OCI-LY7 (cell line): ENCODE measurements around the gene MPC1. TPM values are rescaled to one million over a fixed set of nuclear protein-coding genes. Genes with fewer than 3 reads are reported as not detected.
"Not testable (repeated sequence)": the region's sequence is repeated elsewhere in the genome, so short reads cannot be mapped to it uniquely, and the experiment has no call there.

Experiments
- BruUV-seq: library from RNA; stranded (reverse); fragments of 400-500 nt; replicated peaks from 2 replicates; lab custom pipeline; 2021; lab: Mats Ljungman, UMichigan
- CTCF ChIA-PET: fragments of 300-600 bp; sonication (Branson Sonifier 250); formaldehyde crosslinking; loops from one replicate; lab custom pipeline; 2022; ENCODE audit warnings: antibody characterized with exemption; ENCODE audit not compliant: unreplicated experiment; lab: Charles Lee
- POLR2A ChIA-PET: fragments of 300-600 bp; sonication (Branson Sonifier 250); formaldehyde crosslinking; loops from one replicate; lab custom pipeline; 2022; ENCODE audit warnings: antibody characterized with exemption; lab: Charles Lee
- DNase-seq: peaks from one replicate; pipeline ENCODE4 v3.0.0-alpha.2; 2015; ENCODE audit warnings: low spot score
- H2AFZ ChIP-seq: fragments of 200-600 bp; sonication (generic), shearing (Covaris generic); 2 replicates; pipeline ENCODE4 v1.6.1; 2014; ENCODE audit warnings: mild to moderate bottlenecking, antibody characterized with exemption, low read length, moderate library complexity
- H3K27ac ChIP-seq: fragments of 200-600 bp; sonication (generic); 2 replicates; pipeline ENCODE4 v1.5.1; 2014; ENCODE audit warnings: mixed run types, low read depth, mild to moderate bottlenecking, moderate library complexity, low read length, inconsistent platforms; ENCODE audit not compliant: poor library complexity, severe bottlenecking
- H3K36me3 ChIP-seq: fragments of 200-600 bp; sonication (generic); 2 replicates; pipeline ENCODE4 v1.6.1; 2014; ENCODE audit warnings: mild to moderate bottlenecking, antibody characterized with exemption, low read length, moderate library complexity, mixed read lengths; ENCODE audit not compliant: insufficient read depth
- H3K4me1 ChIP-seq: fragments of 200-600 bp; sonication (generic); 2 replicates; pipeline ENCODE4 v1.5.1; 2014; ENCODE audit warnings: mild to moderate bottlenecking, low read length; ENCODE audit not compliant: insufficient read depth, poor library complexity, severe bottlenecking
- H3K4me2 ChIP-seq: fragments of 200-600 bp; sonication (generic); 2 replicates; pipeline ENCODE4 v1.6.1; 2014; ENCODE audit warnings: mild to moderate bottlenecking, low read length
- H3K4me3 ChIP-seq: fragments of 200-600 bp; sonication (generic); 2 replicates; pipeline ENCODE4 v1.5.1; 2014; ENCODE audit warnings: mild to moderate bottlenecking, low read depth, low read length; ENCODE audit not compliant: poor library complexity, severe bottlenecking
- H3K79me2 ChIP-seq: fragments of 200-600 bp; sonication (generic); 2 replicates; pipeline ENCODE4 v1.6.1; 2016; ENCODE audit warnings: low read depth, mild to moderate bottlenecking, low read length, moderate library complexity, mixed read lengths; ENCODE audit not compliant: insufficient read depth
- H3K9me2 ChIP-seq: fragments of 200-600 bp; sonication (generic); 2 replicates; pipeline ENCODE4 v1.6.1; 2016; ENCODE audit warnings: mild to moderate bottlenecking, low read length, mixed read lengths; ENCODE audit not compliant: insufficient read depth
- H3K9me3 ChIP-seq: fragments of 200-600 bp; sonication (generic); 2 replicates; pipeline ENCODE4 v1.6.1; 2014; ENCODE audit warnings: mild to moderate bottlenecking, mixed run types, low read length, mixed read lengths
- H4K20me1 ChIP-seq: fragments of 200-600 bp; sonication (generic); 2 replicates; pipeline ENCODE4 v1.6.1; 2014; ENCODE audit warnings: mild to moderate bottlenecking, antibody characterized with exemption, low read length, moderate library complexity, mixed read lengths; ENCODE audit not compliant: insufficient read depth
- EZH2phosphoT487 ChIP-seq: fragments of 200-600 bp; sonication (generic); IDR thresholded peaks from 2 replicates; pipeline ENCODE4 v1.6.1; 2018; ENCODE audit warnings: low read depth, borderline replicate concordance, mild to moderate bottlenecking, mixed run types, antibody characterized with exemption, low read length, moderate library complexity, mixed read lengths
- intact Hi-C: fragments of 100-400 bp; cut with micrococcal nuclease; formaldehyde crosslinking; loops from one replicate; pipeline ENCODE4 v1.10.0; 2022; ENCODE audit not compliant: unreplicated experiment
- total RNA-seq, 2 experiments: library from RNA; depleted of rRNA in 1 of 2; stranded (reverse); fragments of >200 nt in 1 of 2; shearing (Covaris generic) in 1 of 2; gene quantifications; 2 replicates each; pipeline ENCODE4 v1.2.3, GENCODE V29; 2014 to 2022
- TF ChIP-seq, protein P1 (sequence below): fragments of 200-600 bp; sonication (generic); conservative IDR thresholded peaks from 2 replicates; pipeline ENCODE4 v1.5.1; 2014; ENCODE audit warnings: mild to moderate bottlenecking, antibody characterized with exemption, low read length, moderate library complexity, mixed read lengths

Gene MPC1
- total RNA-seq, 2 experiments from 2014 or later = 36.1 to 38.1 TPM

DNA sequence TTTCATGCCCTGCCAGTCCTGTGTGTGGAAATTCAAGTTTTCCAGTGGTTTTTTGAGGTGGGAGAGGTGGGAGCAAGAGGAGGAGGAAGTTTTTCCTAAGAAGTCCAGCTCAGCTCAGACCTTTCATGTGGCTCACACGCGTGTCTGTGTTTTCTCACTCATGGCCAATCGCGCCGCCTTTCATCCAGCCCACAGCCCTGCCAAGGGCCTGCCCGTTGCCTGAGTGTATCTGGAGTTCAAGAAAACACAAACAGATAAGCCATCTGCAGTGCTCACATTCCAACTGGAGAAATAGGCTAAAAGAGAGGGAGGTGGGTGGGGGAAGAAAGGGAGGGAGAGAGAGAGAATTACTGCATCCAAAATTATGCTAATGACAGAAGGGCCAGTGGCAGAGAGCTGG, 12.6 kb upstream of the MPC1 start:
- intact Hi-C loops = no loop called here
- no peaks in the 10 kb centered on the region for H3K36me3 ChIP-seq
- TF ChIP-seq, protein P1, sequence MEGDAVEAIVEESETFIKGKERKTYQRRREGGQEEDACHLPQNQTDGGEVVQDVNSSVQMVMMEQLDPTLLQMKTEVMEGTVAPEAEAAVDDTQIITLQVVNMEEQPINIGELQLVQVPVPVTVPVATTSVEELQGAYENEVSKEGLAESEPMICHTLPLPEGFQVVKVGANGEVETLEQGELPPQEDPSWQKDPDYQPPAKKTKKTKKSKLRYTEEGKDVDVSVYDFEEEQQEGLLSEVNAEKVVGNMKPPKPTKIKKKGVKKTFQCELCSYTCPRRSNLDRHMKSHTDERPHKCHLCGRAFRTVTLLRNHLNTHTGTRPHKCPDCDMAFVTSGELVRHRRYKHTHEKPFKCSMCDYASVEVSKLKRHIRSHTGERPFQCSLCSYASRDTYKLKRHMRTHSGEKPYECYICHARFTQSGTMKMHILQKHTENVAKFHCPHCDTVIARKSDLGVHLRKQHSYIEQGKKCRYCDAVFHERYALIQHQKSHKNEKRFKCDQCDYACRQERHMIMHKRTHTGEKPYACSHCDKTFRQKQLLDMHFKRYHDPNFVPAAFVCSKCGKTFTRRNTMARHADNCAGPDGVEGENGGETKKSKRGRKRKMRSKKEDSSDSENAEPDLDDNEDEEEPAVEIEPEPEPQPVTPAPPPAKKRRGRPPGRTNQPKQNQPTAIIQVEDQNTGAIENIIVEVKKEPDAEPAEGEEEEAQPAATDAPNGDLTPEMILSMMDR = no peak
- no peak for TF ChIP-seq EZH2phosphoT487

DNA sequence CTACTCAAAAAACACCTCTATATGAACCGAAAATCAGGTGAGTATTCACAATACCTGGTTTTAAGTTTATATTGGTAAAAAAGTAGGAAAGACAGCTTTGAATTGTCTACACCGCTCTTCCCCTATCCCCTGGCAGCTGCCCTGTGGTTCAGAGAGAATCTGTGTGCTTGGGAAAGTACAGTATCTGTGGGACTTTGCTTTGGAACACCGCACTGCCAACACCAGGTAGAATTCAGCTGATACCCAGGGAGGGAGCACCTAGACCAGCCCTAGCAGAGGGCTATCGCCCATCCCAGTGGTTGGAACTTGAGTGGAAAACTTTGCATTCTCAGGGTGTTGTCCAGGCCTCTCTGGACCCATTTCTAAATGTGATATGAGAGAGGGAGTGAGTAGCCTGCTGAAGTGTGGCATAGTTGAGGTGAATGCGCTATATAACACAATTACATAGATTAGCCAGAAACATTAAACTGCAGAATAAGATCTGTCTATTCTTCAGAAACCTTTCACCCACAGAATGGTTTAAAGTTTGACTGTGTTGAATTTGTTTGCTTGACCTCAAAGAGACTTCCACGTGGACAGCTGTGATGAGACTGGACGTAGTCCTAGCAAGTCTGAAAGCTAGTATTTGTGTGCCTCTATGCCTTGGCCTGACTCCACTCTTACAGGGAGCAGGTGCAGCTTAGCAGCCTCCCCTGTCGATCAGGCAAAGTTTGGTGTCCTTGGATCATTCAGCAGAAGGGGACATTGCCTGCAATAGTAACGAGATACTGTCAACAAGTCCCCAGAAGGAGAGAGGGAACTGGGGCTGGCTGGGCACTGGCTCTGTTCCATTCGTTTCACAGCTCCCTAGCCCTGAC, 11.5 kb upstream of the MPC1 start:
- Histone ChIP-seq H4K20me1 (no peaks in the 10 kb centered on the region), H3K27ac (no peak overlapping the region), H3K4me2 (no peak overlapping the region), H3K9me3 (no peaks in the 10 kb centered on the region), H3K79me2 (no peaks in the 10 kb centered on the region), H3K36me3 (no peaks in the 10 kb centered on the region), H2AFZ (no peak overlapping the region), H3K4me1 (peaks cover 4% of the 10 kb centered on the region), H3K4me3 (no peak overlapping the region), H3K9me2 (no peaks in the 10 kb centered on the region)
- ChIA-PET CTCF (no interaction called here), POLR2A (interaction anchor here (0.8 kb wide), 1 partner anchor 1100 kb away, joined by 4 read pairs; no protein-coding TSS in a partner anchor)
- no TSS peak for BruUV-seq
- TF ChIP-seq, protein P1 = no peak
- TF ChIP-seq EZH2phosphoT487 = no peak
- intact Hi-C loops = no loop called here
- no peak for DNase-seq

More for the DNA sequence above, 12.6 kb upstream of the MPC1 start:
- no peak overlapping the region for H2AFZ ChIP-seq
- no peak overlapping the region for H3K4me2 ChIP-seq
- no peak for DNase-seq
- H3K9me3 ChIP-seq = no peaks in the 10 kb centered on the region
- no peaks in the 10 kb centered on the region for H3K79me2 ChIP-seq
- no TSS peak for BruUV-seq
- H4K20me1 ChIP-seq = no peaks in the 10 kb centered on the region
- no peak overlapping the region for H3K4me3 ChIP-seq
- H3K9me2 ChIP-seq = no peaks in the 10 kb centered on the region
- ChIA-PET POLR2A (interaction anchor here (1.0 kb wide), 1 partner anchor 8 kb away, joined by 3 read pairs; no protein-coding TSS in a partner anchor), CTCF (no interaction called here)
- H3K27ac ChIP-seq = no peak overlapping the region
- peaks cover 4% of the 10 kb centered on the region for H3K4me1 ChIP-seq

DNA sequence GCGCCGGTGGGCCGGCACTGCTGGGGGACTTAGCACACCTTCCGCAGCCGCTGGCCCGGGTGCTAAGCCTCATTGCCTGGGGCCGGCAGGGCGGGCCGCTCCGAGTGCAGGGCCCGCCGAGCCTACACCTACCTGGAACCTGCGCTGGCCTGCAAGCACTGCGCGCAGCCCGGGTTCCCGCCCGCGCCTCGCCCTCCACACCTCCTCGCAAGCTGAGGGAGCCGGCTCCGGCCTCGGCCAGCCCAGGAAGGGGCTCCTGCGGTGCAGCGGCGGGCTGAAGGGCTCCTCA, 10.7 kb upstream of the MPC1 start:
- Histone ChIP-seq H3K4me2 (no peak overlapping the region), H3K4me1 (peaks cover 4% of the 10 kb centered on the region), H2AFZ (no peak overlapping the region), H4K20me1 (no peaks in the 10 kb centered on the region), H3K9me2 (no peaks in the 10 kb centered on the region), H3K79me2 (no peaks in the 10 kb centered on the region), H3K4me3 (no peak overlapping the region), H3K9me3 (no peaks in the 10 kb centered on the region), H3K36me3 (no peaks in the 10 kb centered on the region), H3K27ac (no peak overlapping the region)
- no peak for DNase-seq
- TF ChIP-seq, protein P1 = no peak
- no peak for TF ChIP-seq EZH2phosphoT487
- CTCF ChIA-PET = no interaction called here
- intact Hi-C loops = no loop called here
- no TSS peak for BruUV-seq
- POLR2A ChIA-PET = interaction anchor here (1.2 kb wide), 1 partner anchor 17 kb away, joined by 4 read pairs; no protein-coding TSS in a partner anchor

DNA sequence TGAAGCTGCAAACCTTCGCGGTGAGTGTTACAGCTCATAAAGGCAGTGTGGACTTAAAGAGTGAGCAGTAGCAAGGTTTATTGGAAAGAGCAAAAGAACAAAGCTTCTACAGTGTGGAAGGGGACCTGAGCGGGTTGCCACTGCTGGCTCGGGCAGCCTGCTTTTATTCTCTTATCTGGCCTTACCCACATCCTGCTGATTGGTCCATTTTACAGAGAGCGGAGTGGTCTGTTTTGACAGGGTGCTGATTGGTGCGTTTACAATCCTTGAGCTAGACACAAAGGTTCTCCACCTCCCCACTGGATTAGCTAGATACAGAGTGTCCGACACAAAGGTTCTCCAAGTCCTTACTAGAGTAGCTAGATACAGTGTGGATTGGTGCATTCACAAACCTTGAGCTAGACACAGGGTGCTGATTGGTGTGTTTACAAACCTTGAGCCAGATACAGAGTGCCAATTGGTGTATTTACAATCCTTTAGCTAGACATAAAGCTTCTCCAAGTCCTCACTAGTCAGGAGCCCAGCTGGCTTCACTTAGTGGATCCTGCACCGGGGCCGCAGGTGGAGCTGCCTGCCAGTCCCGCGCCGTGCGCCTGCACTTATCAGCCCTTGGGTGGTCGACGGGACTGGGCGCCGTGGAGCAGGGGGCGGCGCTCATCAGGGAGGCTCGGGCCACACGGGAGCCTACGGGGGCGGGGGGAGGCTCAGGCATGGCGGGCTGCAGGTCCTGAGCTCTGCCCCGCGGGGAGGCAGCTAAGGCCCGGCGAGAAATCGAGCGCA, 10.2 kb upstream of the MPC1 start:
- H3K4me2 ChIP-seq, H4K20me1 ChIP-seq, H3K79me2 ChIP-seq, BruUV-seq, DNase-seq, H3K27ac ChIP-seq, H3K36me3 ChIP-seq, H2AFZ ChIP-seq, H3K9me3 ChIP-seq, H3K9me2 ChIP-seq, H3K4me1 ChIP-seq, intact Hi-C loops, H3K4me3 ChIP-seq: not testable (repeated sequence)
- POLR2A ChIA-PET = interaction anchor here (0.6 to 1.2 kb wide), 5 partner anchors 8 to 233 kb away, joined by 3 to 4 read pairs (median 3); no protein-coding TSS in a partner anchor
- CTCF ChIA-PET = interaction anchor here (0.9 kb wide), 1 partner anchor 8 kb away, joined by 3 read pairs; no protein-coding TSS in a partner anchor
